PC-3 (cell line): ENCODE data around the gene DEFB112. TPM values are rescaled to one million over a fixed set of nuclear protein-coding genes. Genes with fewer than 3 reads are reported as not detected.
A peak's percentile ranks its signal among the peaks of the same experiment; 100 is the strongest.

Experiments
- ATAC-seq: fragments of 200-7000 bp; cut with Tn5 transposase; 2 replicates; pipeline ENCODE4 v1.9.1; 2020; ENCODE audit warnings: mild to moderate bottlenecking, moderate library complexity
- BruUV-seq: library from RNA; stranded (reverse); fragments of 400-500 nt; replicated peaks from 2 replicates; lab custom pipeline; 2021; lab: Mats Ljungman, UMichigan
- CTCF ChIA-PET: fragments of 300-600 bp; sonication (Branson Sonifier 250); formaldehyde crosslinking; loops from one replicate; lab custom pipeline; 2022; ENCODE audit warnings: antibody characterized with exemption; lab: Charles Lee
- POLR2A ChIA-PET: fragments of 300-600 bp; sonication (Branson Sonifier 250); formaldehyde crosslinking; loops from one replicate; lab custom pipeline; 2022; ENCODE audit warnings: antibody characterized with exemption; ENCODE audit not compliant: unreplicated experiment; lab: Charles Lee
- DNase-seq: peaks from one replicate; pipeline ENCODE4 v3.0.0-alpha.2; 2015
- H2AFZ ChIP-seq: fragments of 300-600 bp; sonication (generic); 2 replicates; pipeline ENCODE4 v1.6.0; 2016; ENCODE audit warnings: antibody characterized with exemption, low read length
- H3F3A ChIP-seq: fragments of 300-600 bp; sonication (generic); one replicate; pipeline ENCODE4 v1.6.0; 2017; ENCODE audit warnings: antibody characterized with exemption, low read length, control low read depth, mild to moderate bottlenecking; ENCODE audit not compliant: unreplicated experiment
- H3K27ac ChIP-seq: fragments of 300-600 bp; sonication (generic); 2 replicates; pipeline ENCODE4 v1.5.1; 2016; ENCODE audit warnings: mild to moderate bottlenecking, low read length
- H3K27me3 ChIP-seq: fragments of 300-600 bp; sonication (generic); 2 replicates; pipeline ENCODE4 v1.6.1; 2016; ENCODE audit warnings: low read length, mixed read lengths
- H3K36me3 ChIP-seq: fragments of 300-600 bp; sonication (generic); 2 replicates; pipeline ENCODE4 v1.6.1; 2016; ENCODE audit warnings: low read depth, mixed run types, low read length, mixed read lengths
- H3K4me1 ChIP-seq: fragments of 300-600 bp; sonication (generic); 2 replicates; pipeline ENCODE4 v1.5.1; 2016; ENCODE audit warnings: low read length; ENCODE audit not compliant: insufficient read depth
- H3K4me2 ChIP-seq: fragments of 300-600 bp; sonication (generic); 2 replicates; pipeline ENCODE4 v1.6.0; 2016; ENCODE audit warnings: low read length
- H3K4me3 ChIP-seq: fragments of 300-600 bp; sonication (generic); 2 replicates; pipeline ENCODE4 v1.5.1; 2016; ENCODE audit warnings: mild to moderate bottlenecking, low read length, mixed read lengths
- H3K79me2 ChIP-seq: fragments of 300-600 bp; sonication (generic); 2 replicates; pipeline ENCODE4 v1.6.1; 2017; ENCODE audit warnings: low read length, mixed read lengths
- H3K9ac ChIP-seq: fragments of 300-600 bp; sonication (generic); 2 replicates; pipeline ENCODE4 v1.6.0; 2016; ENCODE audit warnings: mild to moderate bottlenecking, low read length
- H3K9me2 ChIP-seq: fragments of 300-600 bp; sonication (generic); replicated peaks from 2 replicates; pipeline ENCODE4 v1.6.1; 2016; ENCODE audit warnings: mixed run types, low read length, mixed read lengths
- H3K9me3 ChIP-seq: fragments of 300-600 bp; sonication (generic); 2 replicates; pipeline ENCODE4 v1.6.1; 2016; ENCODE audit warnings: low read length, mixed read lengths
- H4K20me1 ChIP-seq: fragments of 300-600 bp; sonication (generic); 2 replicates; pipeline ENCODE4 v1.6.1; 2016; ENCODE audit warnings: low read length, mixed read lengths
- EZH2 ChIP-seq: fragments of 300-600 bp; sonication (generic); IDR thresholded peaks from one replicate; pipeline ENCODE4 v1.6.1; 2017; ENCODE audit warnings: antibody characterized with exemption, mild to moderate bottlenecking, low read length; ENCODE audit not compliant: unreplicated experiment
- EZH2phosphoT487 ChIP-seq: fragments of 300-600 bp; sonication (generic); IDR thresholded peaks from 2 replicates; pipeline ENCODE4 v1.6.1; 2018; ENCODE audit warnings: mild to moderate bottlenecking, antibody characterized with exemption, low read length, borderline replicate concordance
- intact Hi-C: fragments of 100-400 bp; cut with micrococcal nuclease; formaldehyde crosslinking; loops from 2 replicates; pipeline ENCODE4 v1.9.0; 2023
- total RNA-seq: library from RNA; depleted of rRNA; stranded (reverse); fragments of >200 nt; gene quantifications from 2 replicates; pipeline ENCODE4 v1.2.3, GENCODE V29; 2014
- TF ChIP-seq, protein P1 (sequence below): fragments of 300-600 bp; sonication (generic); conservative IDR thresholded peaks from 2 replicates; pipeline ENCODE4 v1.5.1; 2017; ENCODE audit warnings: antibody characterized with exemption, low read depth, mild to moderate bottlenecking, low read length

The DEFB112 gene
- total RNA-seq, 1 experiment from 2014 or later = not detected

DNA sequence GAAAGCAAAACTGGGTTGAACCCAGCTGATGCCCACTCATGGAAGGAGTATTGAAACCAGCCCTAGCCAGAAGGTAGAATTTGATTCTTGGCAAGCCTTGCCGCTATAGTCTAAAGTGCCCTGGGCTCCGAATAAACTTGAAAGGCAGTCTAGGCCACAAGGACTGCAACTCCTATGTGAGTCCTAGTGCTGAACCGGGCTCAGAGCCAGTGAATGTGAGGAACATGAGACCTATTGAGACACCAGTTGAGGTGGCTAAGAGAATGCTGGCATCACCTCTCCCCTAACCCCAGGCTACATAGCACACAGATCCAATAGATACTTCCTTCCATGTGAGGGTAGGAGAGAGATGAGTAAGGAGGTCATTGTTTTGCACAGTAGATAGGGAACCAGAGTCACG lies 24.5 kb downstream of the DEFB112 start:
- ATAC-seq = no peak
- intact Hi-C loops = no loop called here

DNA sequence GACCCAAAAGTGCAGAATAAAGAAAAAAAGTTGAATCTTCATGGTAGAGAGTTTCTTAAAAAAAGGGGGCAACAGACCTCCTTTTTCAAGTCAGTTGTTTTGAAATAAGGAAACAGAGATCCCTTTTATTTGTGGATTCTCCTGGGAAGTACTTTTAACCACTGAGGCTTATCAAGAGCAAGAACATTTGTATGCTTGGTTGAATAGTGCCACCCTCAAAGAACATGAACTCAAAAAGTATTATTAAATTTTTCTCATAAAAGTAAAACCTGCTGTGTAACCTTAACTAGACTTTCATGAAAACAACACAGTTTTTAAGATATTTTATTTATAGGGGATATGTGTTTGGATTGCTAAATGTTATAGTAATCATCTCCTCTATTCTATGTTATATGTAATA lies 27.8 kb downstream of the DEFB112 start, which contains the start of gene DEFB110:
Gene DEFB110, minus strand, starts transcription at position 101 of the 400 bp plus-strand sequence. Its CDS starts 59 bp downstream, at position 42.
- Histone ChIP-seq H3K4me1 (no peaks in the 10 kb centered on the region), H3K4me2 (no peak within 1 kb of the TSS), H3K27ac (no peak within 1 kb of the TSS), H3K27me3 (peaks cover 19% of the 10 kb centered on the region; the same call in 1 of the 2 replicates), H3K36me3 (no peaks in the 10 kb centered on the region), H3K9me2 (no peaks in the 10 kb centered on the region), H2AFZ (no peak within 1 kb of the TSS), H3K4me3 (no peak within 1 kb of the TSS), H3F3A (no peaks in the 10 kb centered on the region), H4K20me1 (no peaks in the 10 kb centered on the region), H3K79me2 (no peaks in the 10 kb centered on the region), H3K9ac (no peak within 1 kb of the TSS), H3K9me3 (no peaks in the 10 kb centered on the region)
- BruUV-seq = no TSS peak
- POLR2A ChIA-PET = no interaction called here
- TF ChIP-seq EZH2phosphoT487 (no peak), EZH2 (no peak)
- TF ChIP-seq, protein P1, sequence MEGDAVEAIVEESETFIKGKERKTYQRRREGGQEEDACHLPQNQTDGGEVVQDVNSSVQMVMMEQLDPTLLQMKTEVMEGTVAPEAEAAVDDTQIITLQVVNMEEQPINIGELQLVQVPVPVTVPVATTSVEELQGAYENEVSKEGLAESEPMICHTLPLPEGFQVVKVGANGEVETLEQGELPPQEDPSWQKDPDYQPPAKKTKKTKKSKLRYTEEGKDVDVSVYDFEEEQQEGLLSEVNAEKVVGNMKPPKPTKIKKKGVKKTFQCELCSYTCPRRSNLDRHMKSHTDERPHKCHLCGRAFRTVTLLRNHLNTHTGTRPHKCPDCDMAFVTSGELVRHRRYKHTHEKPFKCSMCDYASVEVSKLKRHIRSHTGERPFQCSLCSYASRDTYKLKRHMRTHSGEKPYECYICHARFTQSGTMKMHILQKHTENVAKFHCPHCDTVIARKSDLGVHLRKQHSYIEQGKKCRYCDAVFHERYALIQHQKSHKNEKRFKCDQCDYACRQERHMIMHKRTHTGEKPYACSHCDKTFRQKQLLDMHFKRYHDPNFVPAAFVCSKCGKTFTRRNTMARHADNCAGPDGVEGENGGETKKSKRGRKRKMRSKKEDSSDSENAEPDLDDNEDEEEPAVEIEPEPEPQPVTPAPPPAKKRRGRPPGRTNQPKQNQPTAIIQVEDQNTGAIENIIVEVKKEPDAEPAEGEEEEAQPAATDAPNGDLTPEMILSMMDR = no peak
- intact Hi-C loops = no loop called here
- DNase-seq (no peak), ATAC-seq (no peak)
- CTCF ChIA-PET = no interaction called here

More for the DNA sequence above, 24.5 kb downstream of the DEFB112 start:
- DNase-seq = no peak
- H3K9ac ChIP-seq = no peak overlapping the region
- BruUV-seq = no TSS peak
- H3K79me2 ChIP-seq = no peaks in the 10 kb centered on the region
- 0 out of 2 replicates have a peak, but pooled peaks cover 6% of the 10 kb centered on the region for H3K27me3 ChIP-seq
- ChIA-PET CTCF (no interaction called here), POLR2A (no interaction called here)
- no peak overlapping the region for H3K27ac ChIP-seq
- H3K36me3 ChIP-seq = no peaks in the 10 kb centered on the region
- no peaks in the 10 kb centered on the region for H3F3A ChIP-seq
- H3K4me1 ChIP-seq = no peaks in the 10 kb centered on the region
- no peaks in the 10 kb centered on the region for H3K9me2 ChIP-seq
- H4K20me1 ChIP-seq = no peaks in the 10 kb centered on the region
- no peak overlapping the region for H2AFZ ChIP-seq
- H3K4me2 ChIP-seq = no peak overlapping the region
- no peak for TF ChIP-seq EZH2
- TF ChIP-seq, protein P1 = no peak
- no peak for TF ChIP-seq EZH2phosphoT487
- H3K9me3 ChIP-seq = no peaks in the 10 kb centered on the region
- H3K4me3 ChIP-seq = no peak overlapping the region

DNA sequence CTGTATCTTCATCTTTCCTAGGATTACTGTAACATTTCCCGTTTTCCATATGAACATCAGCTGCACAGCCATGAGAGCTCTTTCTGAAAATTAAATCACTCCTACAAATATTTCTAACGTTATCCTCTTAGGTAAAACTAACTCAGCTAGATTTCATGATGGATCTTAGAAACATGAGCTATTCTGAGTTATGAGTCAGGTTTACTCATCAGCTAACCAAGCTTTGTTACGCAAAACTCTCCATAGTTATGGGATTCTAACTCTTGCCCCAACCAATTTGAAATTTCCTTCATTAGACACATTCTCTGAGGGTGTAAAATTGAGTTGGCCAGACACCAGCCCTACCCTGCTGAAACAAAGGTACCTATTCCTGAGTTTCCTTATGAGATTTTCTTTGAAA lies 41.9 kb downstream of the DEFB112 start:
- no peaks in the 10 kb centered on the region for H4K20me1 ChIP-seq
- no peak for TF ChIP-seq EZH2phosphoT487
- TF ChIP-seq EZH2 = no peak
- TF ChIP-seq, protein P1 = no peak
- H3F3A ChIP-seq = no peaks in the 10 kb centered on the region
- no TSS peak for BruUV-seq
- no peak overlapping the region for H2AFZ ChIP-seq
- no peak overlapping the region for H3K4me2 ChIP-seq
- H3K36me3 ChIP-seq = no peaks in the 10 kb centered on the region
- no peak overlapping the region for H3K9ac ChIP-seq
- H3K79me2 ChIP-seq = no peaks in the 10 kb centered on the region
- H3K4me3 ChIP-seq = no peak overlapping the region
- H3K4me1 ChIP-seq = peaks cover 6% of the 10 kb centered on the region
- intact Hi-C loops = no loop called here
- ChIA-PET POLR2A (no interaction called here), CTCF (no interaction called here)
- ATAC-seq (peak; percentile 73), DNase-seq (peak; percentile 75)
- no peaks in the 10 kb centered on the region for H3K9me3 ChIP-seq
- no peak overlapping the region for H3K27ac ChIP-seq
- H3K27me3 ChIP-seq = no peaks in the 10 kb centered on the region
- no peaks in the 10 kb centered on the region for H3K9me2 ChIP-seq
